BE2C (cell line): ENCODE results near the gene TRIM44.
"Not testable (repeated sequence)": the region's sequence is repeated elsewhere in the genome, so short reads cannot be mapped to it uniquely, and the experiment has no call there.

Experiments used
- DNase-seq: peaks from one replicate; pipeline ENCODE4 v3.0.0-alpha.2; 2020
- H3K27me3 ChIP-seq: fragments of 250-450 bp; sonication (Bioruptor Pico); 2 replicates; pipeline ENCODE4 v1.5.1; 2020; ENCODE audit warnings: mild to moderate bottlenecking
- H3K36me3 ChIP-seq: fragments of 250-450 bp; sonication (Bioruptor Pico); 2 replicates; pipeline ENCODE4 v1.5.1; 2020; ENCODE audit warnings: mild to moderate bottlenecking
- H3K4me1 ChIP-seq: fragments of 250-450 bp; sonication (Bioruptor Pico); 2 replicates; pipeline ENCODE4 v1.5.1; 2020
- H3K4me3 ChIP-seq: 2 replicates; pipeline ENCODE4 v1.5.1; 2011; ENCODE audit warnings: low read depth, low read length
- H3K9me3 ChIP-seq: fragments of 250-450 bp; sonication (Bioruptor Pico); 2 replicates; pipeline ENCODE4 v1.5.1; 2020
- TF ChIP-seq, protein P1 (sequence below): IDR thresholded peaks from 2 replicates; pipeline ENCODE4 v1.5.1; 2012; ENCODE audit warnings: mild to moderate bottlenecking, low read depth, low read length

The TRIM44 gene

GRCh38 chr11:35761899-35762298 is 99.3 kb downstream of the TRIM44 start:
- H3K4me1 ChIP-seq: no peaks in the 10 kb centered on the region
- H3K36me3 ChIP-seq: no peaks in the 10 kb centered on the region
- H3K4me3 ChIP-seq: no peak overlapping the region
- no peaks in the 10 kb centered on the region for H3K9me3 ChIP-seq
- TF ChIP-seq, protein P1, sequence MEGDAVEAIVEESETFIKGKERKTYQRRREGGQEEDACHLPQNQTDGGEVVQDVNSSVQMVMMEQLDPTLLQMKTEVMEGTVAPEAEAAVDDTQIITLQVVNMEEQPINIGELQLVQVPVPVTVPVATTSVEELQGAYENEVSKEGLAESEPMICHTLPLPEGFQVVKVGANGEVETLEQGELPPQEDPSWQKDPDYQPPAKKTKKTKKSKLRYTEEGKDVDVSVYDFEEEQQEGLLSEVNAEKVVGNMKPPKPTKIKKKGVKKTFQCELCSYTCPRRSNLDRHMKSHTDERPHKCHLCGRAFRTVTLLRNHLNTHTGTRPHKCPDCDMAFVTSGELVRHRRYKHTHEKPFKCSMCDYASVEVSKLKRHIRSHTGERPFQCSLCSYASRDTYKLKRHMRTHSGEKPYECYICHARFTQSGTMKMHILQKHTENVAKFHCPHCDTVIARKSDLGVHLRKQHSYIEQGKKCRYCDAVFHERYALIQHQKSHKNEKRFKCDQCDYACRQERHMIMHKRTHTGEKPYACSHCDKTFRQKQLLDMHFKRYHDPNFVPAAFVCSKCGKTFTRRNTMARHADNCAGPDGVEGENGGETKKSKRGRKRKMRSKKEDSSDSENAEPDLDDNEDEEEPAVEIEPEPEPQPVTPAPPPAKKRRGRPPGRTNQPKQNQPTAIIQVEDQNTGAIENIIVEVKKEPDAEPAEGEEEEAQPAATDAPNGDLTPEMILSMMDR: no peak
- no peaks in the 10 kb centered on the region for H3K27me3 ChIP-seq
- DNase-seq: no peak

GRCh38 chr11:35763301-35763700 is 100.7 kb downstream of the TRIM44 start:
- Histone ChIP-seq H3K4me1 (no peaks in the 10 kb centered on the region), H3K9me3 (no peaks in the 10 kb centered on the region), H3K27me3 (no peaks in the 10 kb centered on the region), H3K36me3 (no peaks in the 10 kb centered on the region), H3K4me3 (no peak overlapping the region)
- no peak for DNase-seq
- TF ChIP-seq, protein P1: no peak

DNA sequence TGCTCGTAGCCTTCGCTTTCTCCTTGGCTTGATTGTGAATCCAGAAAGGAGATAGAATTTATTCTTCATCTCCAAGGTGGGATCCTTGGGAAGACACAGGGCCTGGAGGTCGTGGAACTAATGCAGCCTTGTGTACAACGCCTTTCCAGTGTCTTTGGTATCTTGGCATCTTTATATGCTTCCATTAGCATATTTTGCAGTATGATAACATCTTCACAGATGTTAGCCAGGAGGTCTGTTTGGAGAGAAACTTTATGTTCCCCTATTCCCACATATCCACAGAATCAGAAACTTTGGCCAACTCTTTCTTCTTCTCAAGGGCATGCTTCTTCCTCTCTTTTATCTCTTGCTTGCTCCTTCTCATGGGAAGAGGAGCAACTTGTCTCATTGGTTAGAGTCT is 101.2 kb downstream of the TRIM44 start:
- Histone ChIP-seq H3K4me3 (no peak overlapping the region), H3K27me3 (no peaks in the 10 kb centered on the region), H3K4me1 (no peaks in the 10 kb centered on the region), H3K9me3 (no peaks in the 10 kb centered on the region), H3K36me3 (no peaks in the 10 kb centered on the region)
- TF ChIP-seq, protein P1: no peak
- no peak for DNase-seq

GRCh38 chr11:35764417-35764816 is 101.8 kb downstream of the TRIM44 start:
- TF ChIP-seq, protein P1: no peak
- Histone ChIP-seq H3K27me3 (no peaks in the 10 kb centered on the region), H3K4me3 (no peak overlapping the region), H3K4me1 (no peaks in the 10 kb centered on the region), H3K9me3 (no peaks in the 10 kb centered on the region), H3K36me3 (no peaks in the 10 kb centered on the region)
- no peak for DNase-seq

DNA sequence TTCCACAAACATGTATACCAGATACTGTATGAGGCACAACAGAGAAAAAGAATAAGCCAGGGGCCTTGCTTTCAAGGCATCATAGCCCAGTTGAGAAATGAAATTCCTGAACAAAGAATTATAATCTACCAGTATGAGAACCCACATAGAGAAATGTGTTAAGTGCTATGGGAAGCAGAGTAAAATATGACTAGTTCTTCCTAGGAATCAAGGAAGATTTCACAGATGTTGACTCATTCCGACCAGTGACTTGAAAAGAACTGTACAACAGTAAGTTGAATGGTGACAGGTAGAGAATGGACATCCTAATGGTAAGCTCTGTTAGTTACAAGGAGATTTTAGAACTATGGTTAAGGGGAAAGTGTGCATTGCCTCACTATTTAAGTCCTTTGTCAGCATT is 102.6 kb downstream of the TRIM44 start:
- no peak for DNase-seq
- Histone ChIP-seq H3K4me1 (no peaks in the 10 kb centered on the region), H3K36me3 (no peaks in the 10 kb centered on the region)

DNA sequence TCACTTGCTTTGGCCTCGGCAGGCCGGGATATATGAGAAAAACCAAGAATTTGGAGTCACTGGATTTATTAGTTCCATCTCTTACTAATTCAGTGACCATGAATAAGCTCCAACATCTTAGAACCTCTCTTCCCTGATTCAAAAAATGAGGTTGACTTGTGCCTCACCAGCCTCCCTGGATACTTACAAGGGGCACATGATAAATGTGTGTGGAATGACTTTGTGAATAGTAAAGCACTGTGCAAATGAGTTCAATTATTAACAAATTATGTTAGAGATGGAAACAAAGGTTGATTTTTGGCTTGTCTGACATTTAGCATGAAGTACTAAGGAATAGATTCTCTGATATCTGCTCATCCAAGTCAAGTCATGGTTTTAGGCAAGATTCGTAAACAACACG is 104.1 kb downstream of the TRIM44 start:
- no peaks in the 10 kb centered on the region for H3K4me1 ChIP-seq
- TF ChIP-seq, protein P1: no peak

More for the DNA sequence above, 102.6 kb downstream of the TRIM44 start:
- Histone ChIP-seq H3K4me3 (no peak overlapping the region), H3K27me3 (no peaks in the 10 kb centered on the region), H3K9me3 (no peaks in the 10 kb centered on the region)
- TF ChIP-seq, protein P1: no peak

DNA sequence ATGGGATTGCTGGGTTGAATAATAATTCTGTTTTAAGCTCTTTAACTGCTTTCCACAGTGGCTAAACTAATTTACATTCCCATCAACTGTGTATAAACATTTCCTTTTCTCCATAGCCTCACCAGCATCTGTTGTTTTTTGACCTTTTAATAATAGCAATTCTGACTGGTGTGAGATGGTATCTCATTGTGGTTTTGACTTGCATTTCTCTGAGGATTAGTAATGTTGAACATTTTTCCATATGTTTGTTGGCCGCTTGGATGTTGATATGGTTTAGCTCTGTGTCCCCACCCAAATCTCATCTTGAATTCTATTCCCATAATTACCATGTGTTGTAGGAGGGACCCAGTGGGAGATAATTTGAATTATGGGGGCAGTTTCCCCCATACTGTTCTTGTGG is 107.8 kb downstream of the TRIM44 start:
- H3K4me3 ChIP-seq, H3K4me1 ChIP-seq, H3K27me3 ChIP-seq, H3K36me3 ChIP-seq, H3K9me3 ChIP-seq, DNase-seq: not testable (repeated sequence)

More for the DNA sequence above, 104.1 kb downstream of the TRIM44 start:
- Histone ChIP-seq H3K36me3 (no peaks in the 10 kb centered on the region), H3K4me3 (no peak overlapping the region), H3K9me3 (no peaks in the 10 kb centered on the region), H3K27me3 (no peaks in the 10 kb centered on the region)
- no peak for DNase-seq
